Measurements from ENCODE around the gene SCN8A. TPM values are rescaled to one million over a fixed set of nuclear protein-coding genes. Genes with fewer than 3 reads are reported as not detected.

Gene SCN8A
- total and polyA plus RNA-seq, 2 donors (not counting 3 experiments of a cell fraction or from before 2014, with no cell fraction given): 9.4 to 20.4 TPM

DNA sequence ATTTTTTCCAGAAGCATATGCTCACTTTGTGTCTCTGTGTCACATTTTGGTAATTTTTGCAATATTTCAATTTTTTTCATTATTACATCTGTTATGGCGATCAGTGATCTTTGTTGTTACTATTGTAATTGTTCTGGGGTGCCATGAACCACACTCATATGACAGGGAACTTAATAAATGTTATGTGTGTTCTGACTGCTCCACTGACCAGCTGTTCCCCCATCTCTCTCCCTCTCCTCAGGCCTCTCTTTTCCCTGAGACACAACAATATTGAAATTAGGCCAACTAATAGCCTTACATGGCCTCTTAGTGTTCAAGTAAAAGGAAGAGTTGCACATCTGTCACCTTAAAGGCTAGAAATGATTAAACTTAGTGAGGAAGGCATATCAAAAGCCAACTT is 46.0 kb downstream of the SCN8A start:
- Histone ChIP-seq H4K20me1 (replicated peaks; ENCODE audit: control insufficient read depth, extremely low read depth, insufficient read depth, low read length) (no peaks in the 10 kb centered on the region), H3K4me2 (ENCODE audit: insufficient read depth, low read length) (no peak overlapping the region), H3K36me3 (ENCODE audit: control insufficient read depth in 2 of 2, extremely low read depth in 1 of 2, insufficient read depth in 2 of 2, low read length in 2 of 2) (no peaks in the 10 kb centered on the region), H2AFZ (ENCODE audit: low read depth, low read length) (no peak overlapping the region), H3K9ac (replicated peaks; ENCODE audit: extremely low read depth, insufficient read depth, low read length) (no peak overlapping the region), H3K9me3 (replicated peaks; ENCODE audit: control insufficient read depth, insufficient read depth, low read length) (no peaks in the 10 kb centered on the region), H3K4me3 (replicated peaks in 1 of 3; ENCODE audit: insufficient read depth in 1 of 3, low read depth in 1 of 3, low read length in 3 of 3) (no peak overlapping the region), H3K27ac (ENCODE audit: insufficient read depth, low read depth, low read length) (no peak overlapping the region), H3K4me1 (ENCODE audit: control insufficient read depth, extremely low read depth, insufficient read depth, low read length) (no peaks in the 10 kb centered on the region), H3K79me2 (ENCODE audit: control insufficient read depth, insufficient read depth, low read length) (no peaks in the 10 kb centered on the region), H3K9me1 (replicated peaks; ENCODE audit: control insufficient read depth, extremely low read depth, insufficient read depth, low read length) (no peaks in the 10 kb centered on the region), H3K27me3 (ENCODE audit: control insufficient read depth in 2 of 2, insufficient read depth in 2 of 2, low read length in 2 of 2) (no peaks in the 10 kb centered on the region)
- POLR2A ChIA-PET: no interaction called here
- TF ChIP-seq POLR2A (IDR thresholded peaks at IDR 0.05; ENCODE audit: low read depth, low read length) (no peak), MAX (IDR thresholded peaks at IDR 0.05; ENCODE audit: insufficient read depth, insufficient read length) (no peak), CTCF (IDR thresholded peaks at IDR 0.05; ENCODE audit: extremely low read depth in 1 of 2, insufficient read depth in 1 of 2, low read depth in 1 of 2, low read length in 2 of 2) (no peak), FOS (IDR thresholded peaks at IDR 0.05; ENCODE audit: borderline replicate concordance, insufficient read depth, low read length) (no peak), GATA2 (IDR thresholded peaks at IDR 0.05; ENCODE audit: insufficient read depth, insufficient read length, low read depth, low read length) (no peak), JUN (IDR thresholded peaks at IDR 0.05; ENCODE audit: borderline replicate concordance, insufficient read depth, insufficient read length, low read depth) (no peak), MYC (IDR thresholded peaks at IDR 0.05; ENCODE audit: low read depth, low read length) (no peak), POLR2AphosphoS5 (IDR thresholded peaks at IDR 0.05; ENCODE audit: insufficient read depth, low read depth, low read length) (no peak), EZH2 (IDR thresholded peaks at IDR 0.05; ENCODE audit: borderline replicate concordance, low read depth, low read length, severe bottlenecking) (no peak)
- intact Hi-C loops (cut with micrococcal nuclease) (no loop called here), dilution Hi-C loops (cut with MboI; ENCODE audit: extremely low pct_ligation_motif_present, low sequenced_read_pairs) (no loop called here)
- CTCF ChIA-PET: no interaction called here
- FAIRE-seq (no peak), DNase-seq (ENCODE audit: low read depth, low spot score) (no peak)
- BruUV-seq (replicated peaks): no TSS peak

All from endothelial cell of umbilical vein (primary cell).